ENCODE measurements around the gene CCDC30.

DNA sequence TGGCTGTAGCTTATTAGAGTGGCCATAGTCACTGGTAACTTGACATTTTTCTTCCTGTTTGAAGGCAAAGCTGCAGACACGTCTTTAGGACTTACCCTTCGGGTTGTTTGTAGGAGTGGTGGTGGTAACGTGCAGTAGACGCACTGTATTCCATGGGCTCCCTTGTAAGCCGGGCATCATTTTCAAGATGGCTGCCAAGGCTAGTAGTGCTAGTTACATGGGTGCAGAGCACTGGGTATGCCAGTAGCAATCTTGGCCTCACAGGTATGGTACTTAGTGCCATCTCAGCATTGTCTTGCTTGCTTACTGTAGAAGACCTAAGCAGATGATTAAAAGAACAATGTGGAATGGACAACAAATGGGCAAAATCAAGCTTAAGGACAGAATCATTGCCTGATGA lies 221.1 kb downstream of the CCDC30 start:
- TF ChIP-seq, protein P1, sequence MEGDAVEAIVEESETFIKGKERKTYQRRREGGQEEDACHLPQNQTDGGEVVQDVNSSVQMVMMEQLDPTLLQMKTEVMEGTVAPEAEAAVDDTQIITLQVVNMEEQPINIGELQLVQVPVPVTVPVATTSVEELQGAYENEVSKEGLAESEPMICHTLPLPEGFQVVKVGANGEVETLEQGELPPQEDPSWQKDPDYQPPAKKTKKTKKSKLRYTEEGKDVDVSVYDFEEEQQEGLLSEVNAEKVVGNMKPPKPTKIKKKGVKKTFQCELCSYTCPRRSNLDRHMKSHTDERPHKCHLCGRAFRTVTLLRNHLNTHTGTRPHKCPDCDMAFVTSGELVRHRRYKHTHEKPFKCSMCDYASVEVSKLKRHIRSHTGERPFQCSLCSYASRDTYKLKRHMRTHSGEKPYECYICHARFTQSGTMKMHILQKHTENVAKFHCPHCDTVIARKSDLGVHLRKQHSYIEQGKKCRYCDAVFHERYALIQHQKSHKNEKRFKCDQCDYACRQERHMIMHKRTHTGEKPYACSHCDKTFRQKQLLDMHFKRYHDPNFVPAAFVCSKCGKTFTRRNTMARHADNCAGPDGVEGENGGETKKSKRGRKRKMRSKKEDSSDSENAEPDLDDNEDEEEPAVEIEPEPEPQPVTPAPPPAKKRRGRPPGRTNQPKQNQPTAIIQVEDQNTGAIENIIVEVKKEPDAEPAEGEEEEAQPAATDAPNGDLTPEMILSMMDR (IDR thresholded peaks at IDR 0.05) = no peak
- TF ChIP-seq EP300 (IDR thresholded peaks at IDR 0.05) (no peak), POLR2AphosphoS5 (IDR thresholded peaks at IDR 0.05) (no peak)

All from upper lobe of left lung (tissue), 4 donors.